HG02973 (cell line): ENCODE results near the gene CSRP2.

Experiments used
- ATAC-seq: cut with Tn5 transposase; IDR thresholded peaks from one replicate; pipeline ENCODE4 v1.9.1; 2021; ENCODE audit warnings: moderate library complexity; ENCODE audit not compliant: unreplicated experiment

Gene CSRP2

GRCh38 chr12:76878899-76879709 is at the start of gene CSRP2:
TSS of gene CSRP2 (minus strand) at chr12:76879019. CDS start at chr12:76866260, 12,759 bp downstream.
- peak; percentile 88 for ATAC-seq

GRCh38 chr12:76927170-76927784 is 48.5 kb upstream of the CSRP2 start:
- ATAC-seq, result no peak

GRCh38 chr12:76925135-76925534 is 46.3 kb upstream of the CSRP2 start:
- no peak for ATAC-seq

- ATAC-seq, result no peak
Measured at GRCh38 chr12:76922866-76923265, 44.0 kb upstream of the CSRP2 start.

GRCh38 chr12:76921891-76922664 is 43.3 kb upstream of the CSRP2 start:
- ATAC-seq, result no peak

- ATAC-seq, result no peak
Measured at GRCh38 chr12:76921100-76921471, 42.3 kb upstream of the CSRP2 start.

GRCh38 chr12:76920172-76921099 is 41.6 kb upstream of the CSRP2 start:
- ATAC-seq, result peak; percentile 77

- ATAC-seq, result peak; percentile 9
Measured at GRCh38 chr12:76919383-76920171, 40.8 kb upstream of the CSRP2 start.

- no peak for ATAC-seq
Measured at GRCh38 chr12:76916170-76916540, 37.3 kb upstream of the CSRP2 start.

GRCh38 chr12:76915361-76916169 is 36.7 kb upstream of the CSRP2 start:
- no peak for ATAC-seq

- no peak for ATAC-seq
Measured at GRCh38 chr12:76914102-76914859, 35.5 kb upstream of the CSRP2 start.

- ATAC-seq, result no peak
Measured at GRCh38 chr12:76909290-76909689, 30.5 kb upstream of the CSRP2 start.

GRCh38 chr12:76908303-76909017 is 29.6 kb upstream of the CSRP2 start:
- no peak for ATAC-seq

- no peak for ATAC-seq
Measured at GRCh38 chr12:76901628-76902380, 23.0 kb upstream of the CSRP2 start.

GRCh38 chr12:76899522-76899921 is 20.7 kb upstream of the CSRP2 start:
- no peak for ATAC-seq

- no peak for ATAC-seq
Measured at GRCh38 chr12:76898442-76898841, 19.6 kb upstream of the CSRP2 start.

- no peak for ATAC-seq
Measured at GRCh38 chr12:76896274-76896673, 17.5 kb upstream of the CSRP2 start.
